Right lobe of liver (tissue), 4 donors: ENCODE results near the gene SDK1.

Experiments used
- POLR2A ChIP-seq: fragments of 450-650 bp; IDR thresholded peaks from one replicate; pipeline ENCODE4 v1.6.1; 2017; ENCODE audit warnings: antibody characterized with exemption, mild to moderate bottlenecking
- TF ChIP-seq, protein P1 (sequence below), 4 donors: fragments of 200-600 bp in 3 of 4; fragments of 450-650 bp in 1 of 4; IDR thresholded peaks; one replicate each; pipeline versions ENCODE4 v1.5.1 to v1.8.0; 2016 to 2022; ENCODE audit warnings: antibody characterized with exemption in 4 of 4, mild to moderate bottlenecking in 2 of 4
- donor health status: DM: no; HTN: no; CAD: no.
- donor health status: DM: no; HTN: no; CAD: no.
- donor health status: DM: no; HTN: yes; CAD: no.

DNA sequence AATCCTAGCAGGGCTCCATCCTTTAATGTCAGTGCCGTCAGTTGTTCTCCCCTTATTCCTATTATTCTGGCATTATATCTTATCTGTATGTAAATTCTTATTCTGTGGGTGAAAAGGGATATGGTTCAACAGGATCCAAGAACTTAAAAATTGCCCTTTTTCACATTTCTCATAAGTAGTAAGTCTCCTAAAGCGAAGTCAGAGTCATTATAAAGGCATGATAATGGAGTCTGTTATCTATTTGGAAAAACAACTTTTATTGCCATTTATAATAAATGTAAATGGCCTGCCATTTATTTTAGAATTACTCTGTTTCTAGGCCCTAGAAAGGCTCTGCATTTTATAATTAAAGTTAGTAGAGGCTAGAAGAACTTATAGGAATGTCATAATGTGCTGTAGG lies 31.3 kb downstream of the SDK1 start:
- no peak for TF ChIP-seq POLR2A
- TF ChIP-seq, protein P1, sequence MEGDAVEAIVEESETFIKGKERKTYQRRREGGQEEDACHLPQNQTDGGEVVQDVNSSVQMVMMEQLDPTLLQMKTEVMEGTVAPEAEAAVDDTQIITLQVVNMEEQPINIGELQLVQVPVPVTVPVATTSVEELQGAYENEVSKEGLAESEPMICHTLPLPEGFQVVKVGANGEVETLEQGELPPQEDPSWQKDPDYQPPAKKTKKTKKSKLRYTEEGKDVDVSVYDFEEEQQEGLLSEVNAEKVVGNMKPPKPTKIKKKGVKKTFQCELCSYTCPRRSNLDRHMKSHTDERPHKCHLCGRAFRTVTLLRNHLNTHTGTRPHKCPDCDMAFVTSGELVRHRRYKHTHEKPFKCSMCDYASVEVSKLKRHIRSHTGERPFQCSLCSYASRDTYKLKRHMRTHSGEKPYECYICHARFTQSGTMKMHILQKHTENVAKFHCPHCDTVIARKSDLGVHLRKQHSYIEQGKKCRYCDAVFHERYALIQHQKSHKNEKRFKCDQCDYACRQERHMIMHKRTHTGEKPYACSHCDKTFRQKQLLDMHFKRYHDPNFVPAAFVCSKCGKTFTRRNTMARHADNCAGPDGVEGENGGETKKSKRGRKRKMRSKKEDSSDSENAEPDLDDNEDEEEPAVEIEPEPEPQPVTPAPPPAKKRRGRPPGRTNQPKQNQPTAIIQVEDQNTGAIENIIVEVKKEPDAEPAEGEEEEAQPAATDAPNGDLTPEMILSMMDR (IDR thresholded peaks at IDR 0.05), result no peak
